GM21723 (cell line): ENCODE data around the gene CFAP68.

Experiments
- ATAC-seq: cut with Tn5 transposase; IDR thresholded peaks from one replicate; pipeline ENCODE4 v1.9.1; 2021; ENCODE audit warnings: mild to moderate bottlenecking, moderate library complexity; ENCODE audit not compliant: unreplicated experiment

CFAP68 gene, protein sequence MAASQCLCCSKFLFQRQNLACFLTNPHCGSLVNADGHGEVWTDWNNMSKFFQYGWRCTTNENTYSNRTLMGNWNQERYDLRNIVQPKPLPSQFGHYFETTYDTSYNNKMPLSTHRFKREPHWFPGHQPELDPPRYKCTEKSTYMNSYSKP

GRCh38 chr11:111878849-111879636 lies at the start of gene CFAP68, which contains the start of gene FDXACB1:
Gene CFAP68, plus strand, starts transcription at chr11:111879541. Its CDS starts 20 bp downstream, at chr11:111879561.
Gene FDXACB1, minus strand, starts transcription at chr11:111879165. Its CDS starts 33 bp downstream, at chr11:111879132.
- ATAC-seq, result peak; percentile 94

DNA sequence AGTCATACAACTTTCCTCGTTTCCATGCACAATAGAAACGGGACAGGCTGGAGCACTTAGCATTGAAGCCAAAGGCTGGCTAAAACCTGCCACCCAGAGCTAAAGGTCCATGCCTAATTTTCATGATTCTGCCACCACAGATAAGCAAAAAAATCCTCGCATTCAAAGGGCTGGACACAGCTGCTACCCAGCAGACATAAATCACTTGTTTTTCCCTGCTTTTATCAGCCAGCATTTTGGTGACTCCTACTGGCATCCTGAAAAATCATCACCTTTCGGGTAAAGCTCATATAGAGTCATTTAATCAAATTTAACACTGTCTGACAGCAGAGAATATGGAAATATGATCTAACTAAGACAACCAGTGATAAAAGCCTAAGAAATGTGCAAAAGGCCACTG lies 45.8 kb upstream of the CFAP68 start:
- no peak for ATAC-seq

DNA sequence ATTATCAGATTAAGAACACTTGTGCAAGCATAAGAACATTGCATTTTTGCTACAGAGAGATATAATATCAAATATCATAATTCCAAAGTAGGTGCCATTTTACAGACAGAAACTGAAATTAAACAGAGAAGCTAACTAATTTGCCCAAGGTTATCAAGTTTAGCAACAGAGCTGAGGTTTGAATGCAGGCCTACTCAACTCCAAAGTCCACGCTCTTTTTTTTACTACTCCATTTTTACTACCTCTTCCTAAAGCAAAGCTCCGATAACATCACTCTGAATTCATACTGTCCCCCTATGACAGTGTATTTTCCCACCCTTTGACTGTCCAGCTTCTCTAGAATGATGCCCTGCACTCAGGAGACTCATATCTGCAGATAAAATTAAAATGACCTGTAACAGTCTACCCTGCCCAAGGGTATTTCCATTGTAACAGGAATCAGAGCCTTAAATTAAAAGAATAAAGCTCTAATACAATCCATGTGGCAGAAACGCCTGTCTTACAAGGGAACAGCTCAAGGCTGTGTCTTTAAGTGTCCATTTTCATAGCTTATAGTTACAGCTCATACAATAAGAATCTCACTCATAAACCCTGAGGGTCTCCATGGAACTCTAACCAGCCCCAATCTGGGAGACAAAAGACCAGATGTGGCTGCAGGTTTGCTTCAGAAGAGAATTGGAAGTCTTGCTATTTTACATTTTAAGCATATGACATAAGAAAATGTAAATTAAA lies 44.7 kb upstream of the CFAP68 start:
- no peak for ATAC-seq

DNA sequence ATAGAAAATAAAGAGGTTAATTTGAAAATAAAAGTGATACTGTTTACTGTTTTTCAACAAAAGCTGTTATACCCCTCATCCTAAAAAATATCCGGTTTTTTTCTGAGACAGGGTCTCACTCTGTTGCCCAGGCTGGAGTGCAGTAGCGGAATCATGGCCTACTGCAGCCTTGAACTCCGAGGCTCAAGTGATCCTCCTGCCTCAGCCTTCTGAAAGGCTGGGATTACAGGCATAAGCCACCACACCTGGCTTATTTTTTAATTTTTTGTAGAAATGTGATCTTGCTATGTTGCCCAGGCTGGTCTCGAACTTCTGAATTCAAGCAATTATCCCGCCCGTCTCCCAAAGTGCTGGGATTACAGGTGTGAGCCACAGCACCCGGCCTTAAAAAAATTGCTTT lies 43.7 kb upstream of the CFAP68 start:
- ATAC-seq, result no peak

- no peak for ATAC-seq
Observed at GRCh38 chr11:111836162-111836561, 43.2 kb upstream of the CFAP68 start.

- peak; percentile 53 for ATAC-seq
Observed at GRCh38 chr11:111836721-111837120, 42.6 kb upstream of the CFAP68 start.

- ATAC-seq, result no peak
Observed at GRCh38 chr11:111837366-111837891, 41.9 kb upstream of the CFAP68 start.

DNA sequence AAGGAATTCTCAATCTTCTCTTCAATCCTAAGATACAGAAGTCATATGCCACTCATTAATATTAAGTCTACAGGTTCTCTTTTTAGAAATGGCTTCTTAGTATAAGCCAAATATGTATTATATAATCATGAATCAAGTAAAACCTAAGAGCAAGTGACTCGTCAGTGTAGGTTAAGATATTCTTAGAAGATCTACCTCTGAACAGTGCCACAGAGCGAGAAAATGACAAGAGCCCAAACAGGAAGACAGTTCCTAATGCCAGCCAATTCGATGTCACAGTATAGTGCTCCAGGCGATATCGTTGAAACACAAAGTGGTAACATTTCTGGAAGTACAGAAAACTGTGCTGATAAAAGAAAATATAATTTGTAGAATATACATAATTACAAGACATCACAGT lies 41.3 kb upstream of the CFAP68 start:
- no peak for ATAC-seq

GRCh38 chr11:111840143-111840542 lies 39.2 kb upstream of the CFAP68 start:
- no peak for ATAC-seq

DNA sequence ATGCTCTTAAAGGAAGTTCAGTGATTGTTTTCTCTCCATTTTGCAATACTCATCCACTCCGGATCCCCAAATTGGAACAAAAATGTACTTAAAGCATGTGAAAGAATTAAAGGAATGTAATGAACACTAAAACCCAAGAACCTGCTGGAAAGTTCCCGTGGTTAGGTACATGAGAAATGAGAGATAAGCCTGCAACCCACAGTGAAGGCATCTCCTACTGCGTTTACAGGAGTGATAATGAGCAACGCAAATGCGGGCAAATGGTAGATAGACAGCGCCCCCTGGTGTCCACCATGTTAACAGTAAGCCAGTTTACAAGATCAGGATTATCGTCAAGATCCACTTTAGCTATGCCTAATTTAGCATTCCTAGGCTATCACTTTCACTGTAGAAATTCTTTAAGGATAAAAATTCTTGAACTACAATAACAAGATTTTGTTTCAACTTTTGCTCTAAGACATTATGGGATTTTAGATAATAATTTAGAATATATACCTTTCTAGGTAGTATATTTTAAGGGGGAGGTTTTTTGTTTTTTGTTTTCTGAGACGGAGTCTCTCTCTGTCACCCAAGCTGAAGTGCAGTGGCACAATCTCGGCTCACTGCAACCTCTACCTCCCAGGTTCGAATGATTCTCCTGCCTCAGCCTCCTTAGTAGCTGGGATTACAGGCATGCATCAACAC lies 37.8 kb upstream of the CFAP68 start:
- peak; percentile 77 for ATAC-seq

DNA sequence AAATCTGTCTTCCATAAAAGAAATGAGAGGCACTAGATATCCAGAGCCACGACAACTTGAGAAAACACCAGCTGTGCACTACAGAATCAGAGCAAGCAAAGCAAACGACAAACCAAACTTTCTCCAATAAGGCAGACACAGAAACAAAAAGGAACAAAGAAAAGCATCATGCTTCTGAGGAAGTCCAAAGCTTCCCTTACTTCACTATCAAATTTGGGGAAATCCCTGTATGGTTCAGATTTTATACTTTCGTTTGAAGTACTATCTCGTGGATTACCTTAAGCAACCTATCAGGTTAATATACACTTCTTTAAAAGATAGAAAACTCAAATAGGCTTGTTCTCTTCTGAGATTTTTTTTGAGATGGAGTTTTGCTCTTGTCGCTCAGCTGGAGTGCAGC lies 35.7 kb upstream of the CFAP68 start:
- no peak for ATAC-seq

- ATAC-seq, result no peak
Observed at GRCh38 chr11:111845276-111846028, 33.9 kb upstream of the CFAP68 start.

- no peak for ATAC-seq
Observed at GRCh38 chr11:111846063-111846462, 33.3 kb upstream of the CFAP68 start.

DNA sequence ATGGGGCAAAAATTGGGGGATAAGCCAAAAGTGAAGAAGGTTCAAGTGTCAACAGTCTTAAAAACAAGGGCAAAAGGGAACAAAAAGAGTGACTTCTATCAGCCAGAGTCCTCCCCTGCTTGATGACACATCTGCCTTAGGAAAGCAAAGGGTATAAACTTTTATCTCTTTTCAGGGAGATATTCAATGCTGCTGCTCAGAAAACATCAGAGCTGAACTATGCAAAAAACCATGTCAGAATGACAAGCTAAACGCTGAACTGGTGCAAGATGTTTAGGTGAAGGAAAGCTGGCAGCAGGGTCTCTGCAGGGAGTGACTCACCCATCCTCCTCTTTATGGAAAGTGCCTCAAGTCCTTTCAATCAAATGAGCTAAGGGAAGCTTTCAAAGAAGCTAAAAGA lies 32.7 kb upstream of the CFAP68 start:
- ATAC-seq, result no peak

GRCh38 chr11:111849631-111850030 lies 29.7 kb upstream of the CFAP68 start:
- no peak for ATAC-seq

- no peak for ATAC-seq
Observed at GRCh38 chr11:111851067-111851466, 28.3 kb upstream of the CFAP68 start.

GRCh38 chr11:111851636-111852035 lies 27.7 kb upstream of the CFAP68 start:
- ATAC-seq, result no peak

GRCh38 chr11:111852103-111852502 lies 27.2 kb upstream of the CFAP68 start:
- ATAC-seq, result no peak

DNA sequence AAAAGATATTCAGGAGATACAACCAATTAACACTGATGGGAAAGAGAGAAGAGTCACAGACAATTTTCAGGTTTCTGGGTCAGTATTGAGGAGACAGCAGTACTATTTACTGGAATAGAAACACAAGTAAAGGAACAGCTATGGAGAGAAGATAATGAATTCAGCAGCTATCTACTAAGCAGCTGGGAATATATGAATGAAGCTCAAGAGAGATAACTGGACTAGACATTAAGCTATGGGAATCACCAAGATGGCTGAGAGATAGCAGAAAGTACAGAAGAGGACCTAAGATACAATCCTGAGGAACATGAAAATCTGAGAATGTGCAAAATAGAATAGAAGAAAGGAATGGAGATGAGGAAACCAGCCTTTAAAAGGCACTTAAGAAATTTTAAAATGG lies 23.8 kb upstream of the CFAP68 start:
- no peak for ATAC-seq

DNA sequence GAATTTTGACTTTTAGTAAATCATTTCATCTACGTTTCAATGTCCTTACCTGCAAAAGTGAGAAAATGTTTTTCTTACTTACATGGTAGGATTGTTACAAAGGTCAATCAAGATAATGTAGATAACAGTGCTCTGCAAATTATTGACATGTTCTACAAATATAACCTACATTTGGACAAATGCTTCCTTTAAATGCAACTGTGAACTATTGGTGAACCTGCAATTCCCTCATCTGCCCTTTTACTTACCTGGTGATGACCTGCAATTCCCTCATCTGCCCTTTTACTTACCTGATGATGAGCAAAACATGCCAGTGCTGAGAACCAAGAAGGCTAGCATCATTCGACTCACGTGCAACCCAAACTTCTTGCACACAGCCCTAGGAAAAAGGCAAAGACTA lies 19.1 kb upstream of the CFAP68 start:
- no peak for ATAC-seq
